ENCODE measurements around the gene SVIL.

The SVIL gene

GRCh38 chr10:29649561-29650551 is 15.1 kb upstream of the SVIL start:
- H3K27ac ChIP-seq: no peak overlapping the region
- TF ChIP-seq, protein P1, sequence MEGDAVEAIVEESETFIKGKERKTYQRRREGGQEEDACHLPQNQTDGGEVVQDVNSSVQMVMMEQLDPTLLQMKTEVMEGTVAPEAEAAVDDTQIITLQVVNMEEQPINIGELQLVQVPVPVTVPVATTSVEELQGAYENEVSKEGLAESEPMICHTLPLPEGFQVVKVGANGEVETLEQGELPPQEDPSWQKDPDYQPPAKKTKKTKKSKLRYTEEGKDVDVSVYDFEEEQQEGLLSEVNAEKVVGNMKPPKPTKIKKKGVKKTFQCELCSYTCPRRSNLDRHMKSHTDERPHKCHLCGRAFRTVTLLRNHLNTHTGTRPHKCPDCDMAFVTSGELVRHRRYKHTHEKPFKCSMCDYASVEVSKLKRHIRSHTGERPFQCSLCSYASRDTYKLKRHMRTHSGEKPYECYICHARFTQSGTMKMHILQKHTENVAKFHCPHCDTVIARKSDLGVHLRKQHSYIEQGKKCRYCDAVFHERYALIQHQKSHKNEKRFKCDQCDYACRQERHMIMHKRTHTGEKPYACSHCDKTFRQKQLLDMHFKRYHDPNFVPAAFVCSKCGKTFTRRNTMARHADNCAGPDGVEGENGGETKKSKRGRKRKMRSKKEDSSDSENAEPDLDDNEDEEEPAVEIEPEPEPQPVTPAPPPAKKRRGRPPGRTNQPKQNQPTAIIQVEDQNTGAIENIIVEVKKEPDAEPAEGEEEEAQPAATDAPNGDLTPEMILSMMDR (conservative IDR thresholded peaks at IDR 0.05): no peak

DNA sequence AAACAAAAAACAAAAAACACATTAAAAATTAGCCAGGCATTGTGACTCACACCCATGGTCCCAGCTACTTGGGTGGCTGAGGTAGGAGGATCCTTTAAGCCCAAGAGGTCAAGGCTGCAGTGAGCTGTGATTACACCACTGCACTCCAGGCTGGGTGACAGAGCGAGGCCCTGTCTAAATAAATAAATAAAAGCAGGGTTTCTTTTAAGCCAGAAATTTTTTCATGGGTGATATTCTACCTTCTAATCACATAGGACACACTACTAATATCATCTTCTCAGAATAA is 14.2 kb upstream of the SVIL start:
- TF ChIP-seq, protein P1 (conservative IDR thresholded peaks at IDR 0.05): no peak
- no peak overlapping the region for H3K27ac ChIP-seq

- TF ChIP-seq, protein P1 (conservative IDR thresholded peaks at IDR 0.05): no peak
- no peak overlapping the region for H3K27ac ChIP-seq
Measured at GRCh38 chr10:29648114-29648982, 13.6 kb upstream of the SVIL start.

DNA sequence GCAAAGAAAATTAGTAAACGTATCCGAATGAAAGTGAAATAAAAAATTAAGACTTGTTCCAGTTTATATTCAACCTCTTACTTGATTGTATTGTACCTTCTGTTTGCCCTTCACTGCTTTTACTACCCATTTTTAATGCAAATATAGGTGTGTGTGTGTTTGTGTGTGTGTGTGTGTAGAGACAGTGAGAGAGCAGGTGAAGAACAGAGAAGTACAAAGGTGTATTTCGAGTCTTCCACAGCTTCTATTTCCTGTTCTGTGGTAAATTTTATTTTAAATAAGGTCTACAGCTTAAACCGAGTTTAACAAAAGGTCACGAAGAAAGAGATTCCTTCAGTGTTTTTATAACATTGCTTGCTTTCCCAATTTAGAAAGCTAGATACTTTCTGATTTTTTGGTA is 12.7 kb upstream of the SVIL start:
- H3K27ac ChIP-seq: no peak overlapping the region
- TF ChIP-seq, protein P1 (conservative IDR thresholded peaks at IDR 0.05): no peak

DNA sequence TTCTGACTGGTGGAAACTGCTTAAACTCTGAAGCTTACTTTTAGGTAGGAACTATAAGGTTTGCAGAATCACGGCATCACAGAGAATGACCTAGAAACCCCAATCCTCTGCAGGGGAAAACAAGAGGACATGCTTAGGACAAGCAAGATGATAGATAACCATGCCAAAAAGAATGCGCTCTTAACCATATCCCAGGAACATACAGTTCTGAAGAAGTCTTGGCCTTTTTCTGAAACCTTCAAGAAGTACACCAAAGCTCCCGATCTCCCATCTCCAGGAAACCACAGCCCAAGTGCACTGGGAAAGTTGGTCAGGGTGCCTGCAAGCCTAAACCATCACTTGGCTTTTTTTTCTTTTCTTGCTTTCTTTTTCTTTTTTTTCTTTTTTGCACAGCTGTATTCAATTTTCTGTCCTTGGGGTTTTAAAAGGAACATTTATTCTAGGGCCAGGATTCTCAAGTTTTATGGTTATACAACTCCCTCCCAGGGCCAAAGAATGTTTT is 12.2 kb upstream of the SVIL start:
- no peak overlapping the region for H3K27ac ChIP-seq
- TF ChIP-seq, protein P1 (conservative IDR thresholded peaks at IDR 0.05): no peak

DNA sequence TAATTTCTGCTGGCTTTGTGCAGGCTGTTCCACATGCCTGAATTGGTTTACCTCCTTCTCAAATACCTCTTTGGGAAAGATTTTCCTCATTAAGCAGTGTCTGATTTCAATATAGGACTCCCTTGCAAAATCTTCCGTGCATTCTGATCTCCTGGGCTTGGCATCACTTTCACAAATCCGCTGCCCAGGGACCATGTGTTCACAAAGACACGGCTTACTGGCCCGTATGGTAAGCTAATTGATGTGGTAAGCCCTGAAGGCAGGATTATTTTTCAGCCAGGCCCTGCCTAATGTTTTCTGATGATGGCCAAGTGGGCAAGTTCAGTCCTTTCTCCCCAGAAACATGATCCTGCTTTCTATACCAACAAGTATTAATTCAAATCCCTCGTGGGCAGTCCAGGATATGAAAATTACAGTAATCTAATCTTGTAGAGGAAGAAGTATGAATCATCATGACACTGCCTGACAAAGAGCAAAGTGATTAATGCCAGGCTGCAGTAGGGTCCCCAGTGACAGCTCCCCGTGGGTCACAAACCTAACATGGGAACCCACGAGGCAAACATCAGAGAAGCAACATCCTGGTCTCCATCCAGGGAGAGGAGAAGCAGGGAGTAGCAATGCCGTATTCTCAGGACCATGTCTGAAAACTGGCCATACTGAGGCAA is 11.6 kb upstream of the SVIL start:
- TF ChIP-seq, protein P1 (conservative IDR thresholded peaks at IDR 0.05): no peak
- no peak overlapping the region for H3K27ac ChIP-seq
